Stimulated activated CD8-positive, alpha-beta memory T cell treated with anti-CD3 and anti-CD28 coated beads, Interleukin-12 subunit alpha, Interleukin-12 subunit beta, amount 100 ng/mL, for 24 hours (primary cell): Measurements from ENCODE around the gene CNGB1.
"Not testable (repeated sequence)": the region's sequence is repeated elsewhere in the genome, so short reads cannot be mapped to it uniquely, and the experiment has no call there.

Experiments used
- DNase-seq: peaks from one replicate; pipeline ENCODE4 v3.0.0-alpha.2; 2020; ENCODE audit errors: extremely low read depth

The CNGB1 gene

DNA sequence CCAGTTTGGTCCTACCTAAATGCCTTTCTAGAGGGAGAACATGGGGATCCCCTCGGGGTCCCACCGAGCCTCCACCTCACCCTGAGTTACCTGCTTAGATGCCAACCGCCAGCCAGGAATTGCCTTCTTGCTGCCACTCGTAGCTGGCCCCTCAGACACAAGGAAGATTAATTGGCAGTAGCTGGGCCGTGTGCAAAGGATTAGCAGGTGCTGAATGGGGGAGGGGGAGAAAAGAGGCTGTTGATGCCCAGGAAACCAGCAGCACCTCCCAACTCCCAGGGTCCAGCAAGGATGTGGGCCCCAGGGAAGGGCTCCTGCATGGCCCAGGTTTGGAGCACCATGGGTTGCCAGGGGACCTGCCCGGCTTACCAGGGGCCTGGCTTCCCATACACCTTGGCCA, at the start of gene CNGB1:
TSS of gene CNGB1 (minus strand) at position 159 of the 400 bp plus-strand sequence. CDS start 3,842 bp downstream, outside the sequence.
- DNase-seq = no peak

DNA sequence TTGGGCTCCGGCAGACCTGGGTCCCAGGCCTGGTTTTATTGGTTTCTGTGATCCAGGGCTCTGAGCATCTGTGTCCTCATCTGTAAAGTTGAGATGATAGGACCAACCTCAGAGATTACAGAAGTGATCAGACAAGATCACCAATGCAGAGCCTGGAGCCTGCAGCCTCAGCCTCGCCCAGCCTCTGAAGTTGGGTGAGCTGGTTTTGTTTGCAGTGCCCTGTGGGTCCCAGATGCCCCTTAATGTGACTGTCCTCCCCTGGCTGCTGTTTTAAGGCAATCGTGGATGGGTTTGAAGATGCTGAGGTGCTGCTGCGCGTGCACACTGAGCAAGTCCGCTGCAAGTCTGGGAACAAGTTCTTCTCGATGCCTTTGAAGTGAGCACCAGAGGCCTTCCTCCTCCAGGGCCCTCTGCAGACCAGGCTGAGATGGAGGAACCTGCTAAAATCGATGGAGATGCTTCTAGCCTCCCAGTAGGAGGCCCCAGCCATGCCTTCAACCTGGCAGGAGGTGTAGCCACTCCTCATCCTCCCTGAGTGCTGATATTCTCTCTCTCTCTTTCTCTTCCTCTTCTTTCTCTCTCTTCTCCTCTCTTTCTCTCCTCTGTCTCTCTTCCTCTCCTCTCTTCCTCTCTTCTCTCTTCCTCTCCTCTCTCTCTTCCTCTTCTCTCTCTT, 49.1 kb upstream of the CNGB1 start:
- no peak for DNase-seq

DNA sequence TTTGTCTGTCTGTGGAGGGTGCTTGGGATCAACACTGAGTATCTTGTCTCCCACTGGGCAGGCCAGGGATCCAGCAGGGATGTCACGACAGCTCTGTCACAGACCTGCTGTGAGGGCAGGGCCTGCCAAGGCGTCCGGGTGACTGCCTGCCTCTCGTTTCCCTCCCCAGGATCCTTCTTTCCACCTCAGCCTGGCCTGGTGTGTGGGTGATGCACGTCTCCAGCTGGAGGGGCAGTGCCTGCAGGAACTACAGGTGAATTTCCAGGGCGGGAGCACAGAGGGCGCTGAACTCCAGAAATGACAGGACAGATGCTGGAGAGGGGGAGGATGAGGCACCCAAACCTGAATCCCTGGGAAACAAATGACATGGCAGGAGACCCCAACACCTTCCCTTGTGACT, 47.9 kb upstream of the CNGB1 start:
- no peak for DNase-seq

DNA sequence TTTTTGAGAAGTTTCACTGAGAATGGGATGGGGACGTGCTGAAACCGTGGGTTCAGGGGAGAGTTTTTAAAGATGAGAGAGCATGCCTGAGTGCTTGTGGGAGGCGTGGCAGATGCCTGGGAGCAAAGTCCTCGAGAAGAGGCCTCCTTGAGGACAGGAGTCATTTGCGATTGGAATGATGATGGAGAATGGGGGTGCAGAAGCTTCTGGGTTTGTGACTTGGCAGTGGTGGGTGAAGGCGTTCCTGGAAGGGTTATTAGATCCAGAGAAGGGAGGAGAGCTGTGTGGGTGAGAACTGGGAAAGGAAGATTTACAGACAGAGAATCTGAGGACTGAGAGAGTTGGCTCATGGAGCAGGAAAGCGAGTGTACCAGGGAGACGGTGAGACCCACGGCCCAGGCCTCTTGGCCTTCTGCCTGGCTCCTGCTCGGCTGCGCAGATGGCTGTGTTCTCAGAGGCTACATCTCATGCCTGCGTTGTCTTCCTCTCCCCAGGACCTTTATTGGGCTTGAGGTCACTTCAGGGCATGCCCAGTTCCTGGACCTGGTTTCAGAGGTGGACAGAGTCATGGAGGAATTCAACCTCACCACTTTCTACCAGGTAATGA, 46.0 kb upstream of the CNGB1 start:
- DNase-seq = no peak

DNA sequence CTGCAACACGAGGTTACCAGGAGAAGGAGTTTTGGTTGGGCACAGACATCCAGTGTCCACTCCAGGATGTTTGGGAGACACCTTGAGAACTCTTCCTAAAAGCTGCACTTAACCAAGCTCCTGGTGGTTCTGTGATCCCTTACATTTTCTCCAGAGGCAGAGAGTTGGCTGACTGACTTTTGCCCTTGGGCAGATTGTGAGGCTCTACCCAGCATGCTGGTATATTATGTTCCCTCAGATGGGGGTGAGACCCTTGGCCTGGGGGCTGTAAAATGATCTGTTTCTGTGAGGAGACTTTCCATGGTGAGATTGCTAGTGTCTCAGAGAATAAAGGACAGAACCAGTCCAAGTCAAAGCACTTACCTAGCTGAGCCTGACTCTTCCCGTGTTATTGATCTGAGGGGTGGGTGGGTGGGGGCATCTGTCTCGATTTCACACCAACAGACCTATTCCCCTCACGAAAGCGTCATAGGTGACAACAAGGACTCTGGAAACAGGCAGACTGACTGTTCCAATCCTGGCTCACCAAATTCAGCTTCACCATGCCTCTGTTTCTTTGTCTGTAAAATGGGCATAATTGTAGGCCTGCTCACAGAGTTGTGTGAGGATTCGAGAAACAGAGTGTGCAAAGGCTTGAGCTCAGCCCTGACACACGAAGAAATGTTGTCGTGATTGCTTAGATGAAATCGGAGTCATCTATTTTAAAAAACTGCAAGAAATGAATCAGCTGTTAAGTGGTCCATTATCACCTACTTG, 42.5 kb upstream of the CNGB1 start:
- DNase-seq = no peak

DNA sequence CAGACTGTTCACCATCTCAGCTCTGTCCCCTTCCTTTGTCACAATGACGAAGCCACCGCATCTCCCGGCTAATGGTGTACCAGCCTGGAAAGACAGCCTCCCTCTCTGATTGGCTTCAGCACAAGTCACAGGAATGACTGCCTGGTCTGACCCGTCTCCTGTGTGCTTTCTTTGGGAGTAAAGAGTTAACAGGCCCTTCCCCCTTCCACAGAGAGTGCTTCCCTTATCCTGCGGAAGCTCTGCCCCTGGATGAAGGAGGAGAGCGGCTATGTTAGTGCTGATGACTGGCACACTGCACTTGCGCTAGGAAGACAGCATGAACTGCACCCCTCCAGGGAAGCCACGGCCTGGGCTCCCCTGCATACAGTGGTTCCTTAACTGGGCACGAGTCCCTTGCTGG, 41.6 kb upstream of the CNGB1 start:
- DNase-seq = no peak

DNA sequence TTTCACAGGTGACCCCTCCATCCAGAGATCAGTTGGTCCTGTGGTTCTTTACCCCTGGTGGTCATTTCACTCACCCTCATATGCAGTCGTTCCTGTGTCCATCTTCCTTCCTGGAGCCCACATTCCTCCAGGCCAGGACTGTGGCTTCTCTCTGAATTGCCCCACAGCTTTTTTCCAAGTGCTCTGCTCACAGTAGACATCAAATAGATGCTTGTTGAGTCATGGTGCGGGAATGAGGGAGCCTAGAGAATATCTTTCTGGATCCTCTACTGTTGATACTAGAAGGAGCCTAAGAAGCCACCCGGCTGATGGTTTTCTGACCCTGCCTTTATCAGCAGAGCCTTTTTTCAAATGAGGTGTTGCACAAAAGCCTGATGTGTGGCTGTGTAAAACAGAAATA, 40.7 kb upstream of the CNGB1 start:
- no peak for DNase-seq

DNA sequence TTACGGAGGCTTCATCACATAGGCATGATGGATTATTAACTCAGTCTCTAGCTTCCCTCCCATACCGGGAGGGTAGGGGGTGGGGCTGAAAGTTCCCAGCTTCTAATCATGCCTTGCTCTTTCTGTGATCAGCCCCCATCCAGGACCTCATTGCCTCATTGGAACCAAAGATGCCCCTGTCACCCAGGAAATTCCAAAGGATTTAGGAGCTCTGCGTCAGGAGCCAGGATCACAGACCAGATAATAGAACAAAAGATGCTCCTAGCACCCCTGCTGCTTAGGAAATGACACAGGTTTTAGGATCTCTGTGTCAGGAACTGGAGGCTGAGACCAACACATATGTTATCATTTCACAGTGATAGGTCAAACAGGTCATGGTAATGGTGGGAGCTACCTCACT, 40.0 kb upstream of the CNGB1 start:
- no peak for DNase-seq

DNA sequence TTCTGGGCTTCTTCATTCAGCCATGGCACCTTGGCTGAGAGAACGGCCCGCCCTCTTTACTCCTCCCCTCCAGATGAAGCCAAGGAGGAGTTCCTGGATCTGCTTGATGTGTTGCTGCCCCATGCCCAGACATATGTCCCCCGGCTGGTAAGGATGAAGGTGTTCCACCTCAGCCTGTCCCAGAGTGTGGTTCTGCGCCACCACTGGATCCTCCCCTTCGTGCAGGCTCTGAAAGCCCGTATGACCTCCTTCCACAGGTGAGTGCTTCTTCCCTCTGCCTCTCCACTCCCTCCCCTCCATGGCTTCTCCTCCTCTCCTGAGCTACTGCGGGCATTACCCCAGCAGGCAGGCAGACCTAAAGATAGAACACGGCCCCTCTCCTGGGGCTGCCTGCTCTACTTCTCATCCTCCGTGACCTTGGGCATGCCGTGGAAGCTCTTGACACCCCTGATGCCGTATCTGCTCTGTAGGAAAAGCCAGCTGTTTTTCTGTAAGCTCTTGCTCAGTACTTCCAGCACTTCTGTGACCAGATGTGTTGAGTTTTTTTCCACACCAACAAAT, 39.0 kb upstream of the CNGB1 start:
- DNase-seq = no peak

DNA sequence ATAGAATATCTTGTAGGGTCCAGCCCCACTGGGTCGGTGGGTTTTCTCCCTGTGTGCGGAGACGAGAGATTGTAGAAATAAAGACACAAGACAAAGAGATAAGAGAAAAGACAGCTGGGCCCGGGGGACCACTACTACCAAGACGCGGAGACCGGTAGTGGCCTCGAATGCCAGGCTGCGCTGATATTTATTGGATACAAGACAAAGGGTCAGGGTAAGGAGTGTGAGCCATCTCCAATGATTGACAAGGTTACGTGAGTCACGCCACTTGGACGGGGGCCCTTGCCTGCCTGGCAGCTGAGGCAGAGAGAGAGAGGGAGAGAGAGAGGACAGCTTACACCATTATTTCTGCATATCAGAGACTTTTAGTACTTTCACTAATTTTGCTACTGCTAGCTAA, 33.8 kb upstream of the CNGB1 start:
- DNase-seq = not testable (repeated sequence)

DNA sequence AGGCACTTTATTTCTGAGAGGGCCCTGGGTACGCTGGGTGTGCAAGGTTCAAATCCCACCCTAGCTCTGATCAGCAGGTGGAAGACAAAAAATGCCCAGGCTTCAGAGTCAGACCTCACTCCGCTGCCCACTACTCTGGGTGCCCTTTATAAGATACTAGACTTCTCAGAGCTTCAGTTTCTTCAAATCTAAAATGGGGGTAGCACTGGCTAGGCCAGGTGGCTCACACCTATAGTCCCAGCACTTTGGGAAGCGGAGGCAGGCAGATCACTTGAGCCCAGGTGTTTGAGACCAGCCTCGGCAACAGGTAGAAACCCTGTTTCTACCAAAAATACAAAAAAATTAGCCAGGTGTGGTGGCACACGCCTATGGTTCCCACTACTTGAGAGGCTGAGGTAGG, 32.0 kb upstream of the CNGB1 start:
- DNase-seq = no peak

DNA sequence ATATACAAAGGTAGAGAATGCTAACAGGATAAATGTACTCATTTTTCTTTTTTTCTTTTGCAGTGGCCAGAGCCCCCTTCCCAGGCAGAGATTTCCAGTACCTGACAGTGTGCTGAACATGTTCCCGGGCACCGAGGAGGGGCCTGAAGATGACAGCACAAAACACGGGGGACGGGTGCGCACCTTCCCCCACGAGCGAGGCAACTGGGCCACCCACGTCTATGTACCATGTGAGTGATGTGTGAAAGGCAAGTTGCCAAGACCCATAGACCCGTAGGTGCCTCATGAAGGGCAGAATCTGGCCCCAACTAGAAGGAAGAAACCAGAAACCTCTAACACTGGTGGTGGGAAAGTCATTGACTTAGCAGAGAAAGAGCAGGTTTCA, 31.5 kb upstream of the CNGB1 start:
- DNase-seq = no peak

DNA sequence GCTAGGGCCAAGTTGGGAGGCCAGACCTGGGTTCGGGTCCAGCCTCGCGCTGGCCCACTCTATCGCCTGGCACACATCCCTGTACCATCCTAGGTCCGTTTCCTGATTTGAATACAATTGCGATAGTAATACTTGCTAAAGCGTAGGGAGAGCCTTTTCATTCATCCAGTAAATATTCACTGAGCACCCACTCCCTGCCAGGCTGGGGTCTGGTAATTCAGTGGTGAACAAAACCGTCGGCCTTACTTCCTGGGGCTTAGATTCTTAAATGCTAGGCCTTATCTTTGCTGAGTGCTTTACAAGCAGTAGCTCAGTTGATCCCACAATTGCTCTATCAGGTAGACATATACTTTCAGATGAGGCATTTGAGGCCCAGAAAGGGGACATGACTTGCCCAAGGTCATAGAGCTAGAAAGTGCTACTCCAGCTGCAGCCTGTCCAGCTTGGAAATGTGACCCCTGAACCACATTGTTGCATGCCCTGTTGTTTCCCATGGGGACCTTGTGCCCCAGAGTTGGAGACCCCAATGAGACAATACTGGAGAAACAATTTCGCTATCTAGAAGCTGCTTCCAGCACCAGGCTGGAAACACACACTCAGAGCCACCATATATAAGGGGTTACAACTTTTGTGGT, 31.0 kb upstream of the CNGB1 start:
- DNase-seq = no peak

DNA sequence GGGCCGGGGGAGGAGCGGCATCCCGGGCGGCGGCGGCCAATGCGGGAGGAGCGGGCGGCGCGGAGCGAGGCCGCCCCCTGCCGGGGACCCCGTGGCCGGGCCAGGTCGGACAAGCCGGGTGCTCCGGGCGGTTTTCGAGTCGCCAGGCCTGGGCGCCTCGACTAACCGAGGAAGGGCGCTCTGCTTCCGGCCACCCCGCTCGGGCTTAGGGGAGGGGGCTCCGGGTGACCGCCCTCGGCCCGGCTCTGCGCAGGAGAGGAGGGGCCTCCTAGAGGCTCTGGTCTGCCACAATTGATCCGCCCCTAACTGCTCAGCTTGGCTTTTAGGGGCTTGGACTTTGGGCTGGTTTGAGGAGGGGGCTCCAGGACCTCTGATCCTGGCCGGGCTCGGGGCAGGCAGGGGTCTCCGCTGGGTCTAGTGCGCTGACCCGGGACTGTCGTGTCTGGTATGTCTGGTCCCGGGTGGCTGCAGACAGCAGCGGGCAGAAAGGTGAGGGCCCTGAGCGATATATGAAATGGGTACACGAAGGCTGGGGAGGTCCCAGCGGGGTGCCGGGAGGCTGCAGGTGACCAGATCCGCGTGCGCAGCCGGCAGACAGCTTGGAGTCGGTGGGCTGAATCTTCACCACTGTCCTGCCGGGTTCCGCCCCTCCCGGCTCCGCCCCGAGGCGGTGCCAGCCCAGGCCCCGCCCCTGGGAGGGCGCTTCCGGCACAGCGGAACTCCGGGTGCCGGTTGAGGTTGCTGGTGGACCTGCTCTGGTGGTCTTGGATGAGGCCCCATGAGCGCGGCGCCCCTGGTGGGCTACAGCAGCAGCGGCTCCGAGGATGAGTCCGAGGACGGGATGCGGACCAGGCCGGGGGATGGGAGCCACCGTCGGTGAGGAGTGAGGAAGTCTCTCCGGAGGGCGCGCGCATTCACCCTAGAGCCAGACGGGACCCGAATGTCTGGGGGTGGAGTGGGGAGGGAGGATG, 30.1 kb upstream of the CNGB1 start, which contains the start of gene USB1:
TSS of gene USB1 (plus strand) at position 702 of the 971 bp plus-strand sequence. CDS start at position 779, 77 bp downstream.
- peak; percentile 64 for DNase-seq

DNA sequence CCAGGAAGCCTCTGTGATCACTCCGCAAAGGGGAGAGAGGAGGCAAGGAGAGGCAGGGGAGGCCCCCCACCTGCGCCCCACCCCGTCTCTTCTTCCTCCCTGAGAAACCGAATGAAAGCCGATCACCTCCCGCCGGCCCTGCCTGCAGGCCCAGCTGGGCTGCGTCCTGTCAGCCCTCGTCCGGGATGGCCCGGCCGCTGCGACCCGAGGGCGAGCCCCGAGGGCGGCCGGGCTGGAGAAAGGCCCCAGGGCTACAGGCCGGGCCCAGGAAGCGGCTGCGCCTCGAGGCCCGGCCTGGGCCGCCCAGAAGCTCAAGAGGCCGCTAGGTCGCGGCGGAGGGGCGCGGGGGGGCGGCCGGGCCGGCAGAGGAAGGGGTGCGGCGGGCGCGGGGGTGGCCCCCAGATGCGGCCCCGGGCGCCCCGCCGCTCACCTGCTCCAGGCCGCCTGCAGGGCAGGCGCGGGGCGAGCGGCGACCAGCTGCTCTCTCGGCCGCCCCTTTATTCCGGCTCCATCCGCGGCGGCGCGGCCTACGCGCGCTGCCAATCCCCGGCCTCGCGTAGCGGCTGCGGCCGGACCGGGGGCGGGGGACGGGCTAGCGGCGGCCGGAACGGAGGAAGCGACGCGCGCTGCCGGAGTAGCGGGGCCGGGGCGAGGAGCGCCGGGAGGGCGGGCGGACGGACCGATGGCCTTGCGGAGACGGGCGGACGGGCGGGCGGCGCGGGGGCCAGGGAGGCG, 29.2 kb upstream of the CNGB1 start, which contains the start of gene ZNF319:
TSS of gene ZNF319 (minus strand) at position 702 of the 735 bp plus-strand sequence. CDS start 2,407 bp downstream, outside the sequence.
- DNase-seq = no peak

DNA sequence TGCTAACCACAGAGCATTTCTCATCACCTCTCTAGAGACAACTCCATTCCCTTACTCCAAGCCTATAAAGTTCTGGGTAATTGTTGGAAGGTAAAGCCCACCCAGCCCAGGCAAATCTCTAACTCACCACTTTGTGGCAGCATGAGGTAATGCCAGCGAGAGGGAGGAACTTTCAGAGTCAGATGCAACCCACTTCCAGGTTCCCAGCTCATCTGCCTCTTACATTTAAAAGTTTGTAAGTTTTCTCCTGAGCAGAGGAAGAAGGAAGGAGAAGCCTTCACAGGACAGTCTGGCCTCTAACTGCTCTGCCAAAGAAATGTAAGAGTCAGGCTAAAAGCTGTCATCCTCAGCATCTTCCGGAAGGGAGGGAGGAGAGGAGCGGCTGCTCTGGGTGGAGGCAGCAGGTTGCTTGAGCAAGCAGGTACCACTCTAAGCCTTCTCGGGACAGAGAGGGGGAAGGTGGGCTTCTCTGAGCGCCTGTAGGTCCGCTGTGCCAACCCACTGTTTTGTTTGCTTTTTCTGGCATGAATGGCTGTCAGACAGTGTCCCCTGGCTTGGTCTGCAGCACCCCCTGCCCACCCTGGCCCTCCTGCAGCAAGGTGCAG, 28.5 kb upstream of the CNGB1 start:
- DNase-seq = no peak

DNA sequence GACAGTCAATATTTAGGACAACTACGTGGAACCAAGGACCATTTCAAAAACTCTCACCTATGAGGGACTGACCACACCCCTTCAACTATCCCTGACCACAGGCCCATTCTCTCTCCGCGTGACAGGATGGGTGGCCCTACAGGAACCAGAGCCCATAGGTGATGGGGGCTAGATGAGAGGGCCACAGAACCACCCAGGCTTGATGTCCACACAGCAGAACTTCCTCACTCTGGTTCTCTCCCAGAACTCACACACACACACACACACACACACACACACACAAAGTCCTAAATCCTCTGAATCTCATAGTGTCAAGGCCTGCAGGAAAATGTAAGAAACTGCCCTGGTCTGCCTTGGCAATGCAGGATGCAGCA, 28.1 kb upstream of the CNGB1 start:
- no peak for DNase-seq

DNA sequence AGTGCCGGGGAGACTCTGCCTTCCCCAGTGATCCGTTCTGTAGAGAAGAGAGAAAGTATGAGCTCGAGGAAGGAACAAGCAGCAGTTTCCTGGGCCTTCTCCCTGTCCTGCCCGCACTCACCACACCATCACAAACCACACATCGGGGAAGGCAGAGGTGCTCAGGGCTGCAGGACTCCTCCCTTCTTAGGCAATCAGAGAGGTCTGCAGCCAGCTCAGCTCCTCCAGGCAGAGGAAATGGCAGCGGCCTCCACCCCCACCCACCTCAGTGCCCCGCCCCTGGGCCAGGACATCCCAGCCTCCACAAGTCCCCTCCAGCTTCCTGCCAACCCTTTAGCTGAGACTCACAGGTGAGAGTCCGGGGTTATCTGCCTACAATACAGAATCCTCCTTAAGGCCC, 27.6 kb upstream of the CNGB1 start:
- no peak for DNase-seq

DNA sequence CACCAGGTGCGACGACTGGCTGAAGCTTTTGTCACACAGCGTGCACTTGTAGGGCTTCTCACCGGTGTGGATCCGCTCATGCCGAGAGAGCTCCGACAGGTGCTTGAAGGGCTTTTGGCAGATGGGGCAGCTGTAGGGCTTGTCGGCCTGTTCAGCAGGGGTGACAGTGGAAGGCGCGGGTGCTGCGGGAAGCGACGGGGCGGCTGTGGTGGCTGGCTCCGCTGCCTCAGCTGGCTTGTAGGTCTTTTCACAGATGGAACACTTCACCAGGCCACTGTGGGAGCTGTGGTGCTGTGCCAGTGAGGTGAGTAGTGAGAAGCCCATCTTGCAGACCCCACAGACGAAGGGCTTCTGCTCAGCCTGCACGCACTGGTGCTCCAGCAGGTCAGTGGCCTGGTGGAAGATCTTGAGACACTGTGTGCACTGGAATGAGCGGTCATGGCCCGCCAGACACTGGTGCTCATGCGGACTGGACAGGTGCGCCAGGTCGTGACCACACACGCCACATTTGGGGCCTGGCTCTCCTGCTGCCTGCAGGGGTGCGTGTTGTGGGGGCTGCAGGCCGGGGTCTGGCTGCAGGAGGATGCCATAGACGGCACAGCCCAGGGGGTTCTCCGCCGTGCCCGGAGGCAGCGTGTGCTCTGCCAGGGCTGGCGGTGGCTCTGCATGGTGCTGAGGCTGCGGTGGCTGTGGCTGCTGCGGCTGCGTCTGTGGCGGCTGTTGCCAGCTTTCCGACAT, 26.8 kb upstream of the CNGB1 start:
- DNase-seq = no peak
